GM19468 (cell line): ENCODE data around the gene KNL1.
"Not testable (repeated sequence)": the region's sequence is repeated elsewhere in the genome, so short reads cannot be mapped to it uniquely, and the experiment has no call there.

Experiments used
- ATAC-seq: cut with Tn5 transposase; IDR thresholded peaks from one replicate; pipeline ENCODE4 v1.9.1; 2021; ENCODE audit warnings: mild to moderate bottlenecking, moderate library complexity, moderate number of reproducible peaks; ENCODE audit not compliant: unreplicated experiment; ENCODE audit errors: extremely low read depth

Gene KNL1

DNA sequence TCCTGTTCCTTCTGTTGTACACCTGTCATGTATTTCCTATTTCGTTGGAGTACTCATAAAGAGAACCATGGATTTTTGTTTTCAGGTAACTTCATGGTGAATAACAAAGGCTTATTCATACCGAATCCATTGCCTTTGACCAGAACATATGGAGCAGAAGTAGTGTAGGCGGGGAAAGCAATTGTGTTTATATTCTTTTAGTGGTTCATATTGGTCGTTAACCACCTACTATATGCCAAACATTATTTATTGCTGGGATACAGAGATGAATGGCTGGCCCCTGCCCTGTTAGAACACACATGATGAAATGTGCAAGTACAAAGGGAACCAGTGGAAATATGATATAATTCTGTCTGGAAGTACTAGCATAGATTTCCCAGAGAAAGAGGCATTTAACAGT lies 15.2 kb upstream of the KNL1 start:
- no peak for ATAC-seq

DNA sequence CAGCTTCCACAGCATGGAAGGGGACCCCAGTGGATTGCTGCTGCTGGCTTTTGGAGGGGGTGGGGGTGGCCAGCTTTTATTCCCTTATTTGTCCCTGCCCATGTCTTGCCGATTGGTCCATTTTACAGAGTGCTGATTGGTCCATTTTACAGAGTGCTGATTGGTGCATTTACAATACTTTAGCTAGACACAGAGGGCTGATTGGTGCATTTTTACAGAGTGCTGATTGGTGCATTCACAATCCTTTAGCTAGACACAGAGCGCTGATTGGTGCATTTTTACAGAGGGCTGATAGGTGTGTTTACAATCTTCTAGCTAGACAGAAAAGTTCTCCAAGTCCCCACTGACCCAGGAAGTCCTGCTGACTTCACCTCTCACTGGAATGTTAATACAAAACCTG lies 12.3 kb upstream of the KNL1 start:
- ATAC-seq = not testable (repeated sequence)

DNA sequence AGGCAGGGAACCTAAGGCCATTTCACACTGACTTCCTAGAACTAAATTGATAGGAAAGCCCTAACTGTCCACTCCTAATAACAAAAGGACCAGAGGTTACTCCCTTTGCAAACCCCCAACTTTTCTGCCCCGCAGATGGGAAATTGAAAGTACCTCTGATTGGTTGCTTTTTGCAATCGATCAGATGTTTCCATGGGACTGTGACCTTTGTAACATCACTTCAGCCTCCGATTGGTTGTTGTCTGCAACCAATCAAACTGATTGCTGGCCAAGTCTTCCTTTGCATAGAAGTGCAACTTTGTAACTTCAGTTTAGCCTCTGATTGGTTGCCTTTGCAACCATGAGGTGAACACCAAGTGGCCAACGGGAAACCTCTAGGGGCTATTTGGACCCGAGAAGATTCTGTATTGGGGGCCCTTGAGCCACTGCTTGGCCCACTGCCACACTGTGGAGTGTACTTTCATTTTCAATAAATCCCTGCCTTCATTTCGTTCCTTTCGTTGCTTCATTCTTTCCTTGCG lies 11.3 kb upstream of the KNL1 start:
- ATAC-seq = no peak

DNA sequence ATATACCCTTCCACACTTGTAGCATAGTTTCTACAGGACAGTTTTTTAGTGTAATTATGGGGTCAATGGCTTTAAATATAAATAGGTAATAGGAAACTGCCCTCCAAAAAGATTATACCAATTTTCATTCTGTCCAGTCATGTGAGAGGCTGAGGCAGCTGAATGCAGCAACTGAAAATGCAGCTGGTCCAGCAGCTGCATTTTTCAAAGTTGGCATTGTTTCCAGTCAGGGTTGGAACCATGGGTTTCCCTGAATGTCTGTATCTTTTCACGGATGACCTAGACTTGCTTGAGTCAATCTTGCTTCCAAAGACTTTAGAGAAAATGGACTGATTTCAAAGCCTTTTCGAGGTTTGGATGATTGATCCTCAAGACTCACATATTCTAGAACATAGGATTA lies 9.9 kb upstream of the KNL1 start:
- no peak for ATAC-seq

DNA sequence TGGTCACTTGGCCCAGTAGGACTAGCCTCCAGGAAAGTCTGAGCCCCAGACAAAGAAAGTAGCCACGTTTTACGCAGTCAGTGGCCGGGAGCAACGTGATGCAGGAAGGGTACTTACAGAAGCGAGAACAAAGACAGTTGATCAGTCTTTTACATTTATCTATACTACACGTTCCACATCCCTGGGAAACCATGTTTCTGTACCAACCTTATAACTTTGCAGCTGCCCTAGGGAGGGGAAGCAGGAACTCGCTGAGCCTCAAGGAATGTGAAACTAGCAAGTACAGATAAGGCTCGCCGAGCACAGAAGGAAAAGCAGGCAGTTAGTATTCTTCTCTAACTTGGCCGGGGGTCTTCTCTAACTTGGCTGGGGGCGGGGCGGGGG lies 3.4 kb upstream of the KNL1 start:
- no peak for ATAC-seq

DNA sequence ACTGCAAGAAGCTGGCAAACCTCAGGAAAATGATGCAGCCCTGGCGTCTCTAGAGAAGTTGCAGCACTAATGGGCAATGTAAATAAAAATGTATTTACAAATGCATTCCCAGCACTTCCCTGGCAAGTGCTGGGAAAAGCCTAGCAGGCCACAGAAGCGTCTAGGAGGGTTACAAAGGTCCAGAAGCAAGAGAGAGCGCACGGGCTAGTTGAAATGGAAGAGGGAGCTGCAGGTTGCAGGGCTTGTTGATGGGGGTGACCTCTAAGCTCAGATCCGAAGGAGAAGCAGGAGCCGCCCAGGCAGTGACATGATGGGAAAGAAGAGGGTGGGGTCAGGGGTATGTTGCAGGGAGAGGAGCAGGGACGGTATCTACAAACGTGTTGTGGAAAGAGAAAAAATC lies 2.7 kb upstream of the KNL1 start:
- no peak for ATAC-seq

DNA sequence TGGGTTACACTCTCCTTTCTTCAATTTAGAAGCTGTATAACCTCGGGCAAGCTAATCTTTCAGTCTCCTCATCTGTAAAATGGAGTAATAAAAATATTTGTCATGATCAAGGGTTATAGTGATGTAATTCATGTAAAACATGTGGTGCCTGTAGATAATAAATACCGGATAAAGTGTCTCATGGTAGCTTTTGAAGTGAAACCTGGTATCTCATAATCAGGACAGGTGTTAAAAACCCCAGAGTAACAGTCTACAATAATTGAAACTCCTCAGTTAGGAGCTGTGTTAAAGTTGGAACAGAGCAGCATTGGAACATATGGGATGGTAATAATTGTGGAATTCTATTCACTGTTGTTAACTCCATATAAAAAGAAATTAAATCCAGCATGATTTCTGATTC lies 884 bp upstream of the KNL1 start:
- ATAC-seq = no peak

DNA sequence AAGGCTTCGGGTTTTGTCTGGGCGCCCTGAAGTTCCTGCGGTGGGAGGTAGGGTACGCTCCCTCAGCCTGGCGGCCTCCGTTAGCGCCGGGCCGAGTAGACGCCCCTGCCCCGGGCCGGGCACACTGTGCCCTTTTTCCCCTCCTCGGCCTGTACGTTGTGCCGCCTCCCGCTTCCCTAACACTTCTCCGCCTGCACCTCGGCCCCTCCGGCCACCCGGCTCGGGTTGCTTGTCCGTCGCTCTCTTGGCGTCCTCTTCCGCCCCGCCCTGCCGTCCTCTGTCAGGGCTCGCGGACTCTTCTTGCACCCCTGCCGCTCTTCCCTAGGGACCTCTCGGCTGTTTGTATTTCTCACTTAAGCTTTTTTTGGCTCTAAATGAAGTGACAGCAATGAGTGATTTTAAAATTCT lies 384 bp downstream of the KNL1 start:
- no peak for ATAC-seq

DNA sequence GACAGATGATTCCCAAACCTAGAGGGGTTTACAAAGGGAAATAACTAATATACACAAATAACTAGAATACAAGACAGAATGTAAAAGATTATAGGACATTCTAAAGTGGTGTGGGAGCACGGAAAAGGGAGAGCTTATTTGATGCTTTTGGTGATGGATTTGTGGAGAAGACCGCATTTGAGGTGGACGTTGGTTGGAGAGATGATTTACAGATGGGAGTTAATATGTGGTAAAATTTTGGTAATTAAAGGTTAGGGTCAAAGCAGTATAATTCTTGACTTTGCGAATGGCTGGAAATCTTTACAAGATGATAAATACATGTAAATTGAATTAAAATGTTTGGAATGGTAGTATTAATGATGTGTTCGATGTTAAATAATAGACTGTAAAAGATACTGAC lies 1.2 kb downstream of the KNL1 start:
- no peak for ATAC-seq

DNA sequence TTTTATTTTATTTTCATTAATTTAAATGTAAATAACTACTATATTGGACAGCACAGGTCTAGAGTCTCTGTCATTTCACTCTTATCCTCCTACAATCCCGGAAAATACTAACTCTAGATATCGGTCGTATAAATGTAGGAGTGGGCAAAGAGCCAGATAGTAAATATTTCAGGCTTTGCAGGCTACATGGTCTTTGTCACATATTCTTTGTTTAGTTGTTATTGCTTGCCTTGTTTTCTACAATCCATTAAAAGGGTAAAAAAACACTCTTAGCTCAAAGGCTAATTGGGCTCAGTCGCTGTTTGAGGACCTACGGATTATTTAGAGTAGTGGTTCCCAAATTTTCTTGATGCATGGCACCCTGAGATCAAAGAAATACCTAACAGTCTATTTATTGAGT lies 1.7 kb downstream of the KNL1 start:
- ATAC-seq = no peak

DNA sequence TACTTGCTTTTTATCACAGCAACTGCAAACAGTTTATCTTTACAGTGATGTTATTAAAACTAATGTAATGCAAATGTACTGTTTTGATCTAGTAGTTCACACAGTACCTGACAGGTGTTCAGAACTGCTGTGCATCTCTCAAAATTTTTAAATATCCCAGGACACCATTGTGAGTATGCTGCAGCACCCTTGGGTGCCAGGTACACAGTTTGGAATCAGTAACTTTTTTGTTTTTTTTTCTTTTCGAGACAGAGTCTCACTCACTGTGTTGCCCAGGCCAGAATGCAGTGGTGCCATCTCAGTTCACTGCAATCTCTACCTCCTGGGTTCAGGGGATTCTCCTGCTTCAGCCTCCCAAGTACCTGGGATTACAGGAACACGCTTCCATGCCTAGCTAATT lies 3.0 kb downstream of the KNL1 start:
- ATAC-seq = no peak

DNA sequence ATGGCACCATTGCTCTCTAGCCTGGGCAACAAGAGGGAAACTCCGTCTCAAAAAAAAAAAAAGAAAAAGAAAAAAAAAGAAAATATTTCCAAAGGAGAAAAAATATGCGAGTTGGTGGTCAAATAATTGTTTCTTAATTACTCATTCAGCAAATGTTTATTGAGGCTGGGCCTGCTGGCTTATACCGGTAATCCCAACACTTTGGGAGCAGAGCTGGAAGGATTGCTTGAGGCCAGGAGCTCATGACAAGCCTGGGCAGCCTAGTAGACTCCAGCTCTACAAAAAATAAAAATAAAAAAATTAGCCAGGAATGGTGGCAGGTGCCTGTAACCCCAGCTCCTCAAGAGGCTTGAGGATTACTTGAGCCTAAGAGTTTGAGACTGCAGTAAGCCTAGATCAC lies 4.1 kb downstream of the KNL1 start:
- ATAC-seq = no peak

DNA sequence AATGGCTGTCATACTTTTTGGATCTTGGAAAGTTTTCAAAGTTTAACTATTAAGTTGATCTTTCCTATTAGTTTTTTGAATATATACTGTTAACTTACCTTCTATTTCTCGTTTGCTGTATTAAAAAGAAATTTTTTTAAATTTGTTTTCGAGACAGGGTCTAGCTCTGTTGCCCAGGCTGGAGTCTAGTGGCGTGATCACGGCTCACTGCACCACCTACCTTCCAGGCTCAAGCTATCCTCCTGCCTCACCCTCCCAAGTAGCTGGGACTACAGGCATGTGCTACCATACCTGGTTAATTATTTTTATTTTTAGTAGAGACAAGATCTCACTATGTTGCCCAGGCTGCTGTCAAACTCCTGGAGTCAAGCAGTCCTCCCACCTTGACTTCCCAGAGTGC lies 4.6 kb downstream of the KNL1 start:
- ATAC-seq = no peak

DNA sequence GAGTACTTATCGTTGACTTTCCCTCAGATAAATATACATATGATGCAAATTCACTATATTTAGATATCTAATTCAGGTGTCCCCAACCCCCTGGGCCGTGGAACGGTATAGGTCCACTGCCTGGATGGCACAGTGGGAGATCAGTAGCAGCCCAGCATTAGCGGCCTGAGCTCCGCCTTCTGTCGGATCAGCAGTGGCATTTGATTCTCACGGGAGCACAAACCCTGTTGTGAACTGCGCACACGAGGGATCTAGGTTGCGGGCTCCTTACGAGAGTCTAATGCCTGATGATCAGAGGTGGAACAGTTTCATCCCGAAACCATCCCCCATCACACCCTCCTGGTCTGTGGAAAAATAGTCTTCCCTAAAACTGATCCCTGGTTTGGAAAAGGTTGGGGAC lies 6.9 kb downstream of the KNL1 start:
- no peak for ATAC-seq

DNA sequence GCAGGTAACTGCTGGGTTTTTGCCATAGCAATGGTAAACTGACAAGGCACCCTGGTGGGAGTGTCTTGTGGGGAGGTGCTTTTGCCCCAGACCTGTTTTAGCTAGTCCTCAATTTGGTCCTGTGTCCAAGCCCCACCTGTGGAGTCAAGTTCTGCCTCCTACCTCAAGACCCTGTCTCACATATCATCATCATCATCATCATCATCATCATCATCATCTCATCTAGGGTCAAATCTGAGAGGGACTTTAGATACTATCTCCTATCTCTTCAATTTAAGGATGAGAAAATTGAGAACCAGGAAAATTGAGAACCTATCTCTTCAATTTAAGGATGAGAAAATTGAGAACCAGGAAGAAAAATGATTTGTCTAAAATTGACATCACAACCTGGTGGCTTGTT lies 9.9 kb downstream of the KNL1 start:
- no peak for ATAC-seq

DNA sequence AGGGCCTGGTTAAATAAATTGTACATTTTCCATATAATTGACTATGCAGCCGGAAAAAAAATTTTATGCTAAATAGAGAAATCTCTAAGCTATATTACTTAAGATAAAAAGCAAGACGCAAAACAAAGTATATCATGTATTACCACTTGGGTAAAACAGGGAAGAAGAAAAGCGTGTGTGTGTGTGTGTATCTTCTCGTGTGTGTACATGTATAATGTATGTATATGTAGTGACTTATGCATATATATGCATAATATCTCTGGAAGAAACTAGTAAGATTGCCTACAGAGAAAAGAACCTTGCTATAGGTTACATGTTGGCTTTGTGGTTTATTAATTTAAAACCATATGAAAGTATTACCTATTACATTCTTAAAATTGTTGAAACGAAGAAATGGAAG lies 19.0 kb downstream of the KNL1 start:
- no peak for ATAC-seq

DNA sequence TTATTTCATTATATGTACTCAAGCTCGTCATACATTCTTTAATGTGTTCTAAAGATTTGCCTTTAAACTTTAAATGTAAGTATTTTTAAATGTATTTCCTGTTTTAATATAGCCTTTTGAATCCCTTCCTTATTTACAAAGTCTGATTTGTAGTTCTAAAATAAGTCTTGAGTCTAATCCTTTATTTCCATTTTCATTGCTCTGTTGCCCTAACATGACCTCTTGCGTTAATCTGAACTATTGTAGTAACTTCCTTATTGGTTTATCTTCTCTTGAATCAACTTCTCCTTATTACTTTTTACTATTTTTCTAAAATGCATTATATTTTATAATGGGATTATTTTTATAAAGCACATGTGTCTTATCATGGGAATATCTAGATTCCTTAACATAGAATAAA lies 24.0 kb downstream of the KNL1 start:
- ATAC-seq = no peak

DNA sequence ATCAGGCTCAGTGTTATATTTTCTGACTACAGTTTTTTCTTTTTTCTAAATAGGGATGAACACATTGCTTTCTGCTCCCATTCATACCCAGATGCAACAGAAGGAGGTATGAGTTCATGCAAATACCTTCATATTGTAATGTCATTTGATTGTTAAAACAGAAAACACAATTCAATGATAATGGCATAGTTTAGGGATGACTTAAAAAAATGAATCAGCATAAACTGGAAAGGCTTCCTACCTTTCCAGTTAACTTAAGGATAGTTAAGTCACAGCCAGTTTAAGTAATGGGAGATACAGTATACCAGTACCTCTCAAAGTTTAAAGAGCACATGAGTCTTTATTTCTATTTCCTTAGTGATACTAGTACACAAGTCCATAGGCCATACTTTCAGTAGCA lies 24.9 kb downstream of the KNL1 start:
- no peak for ATAC-seq

DNA sequence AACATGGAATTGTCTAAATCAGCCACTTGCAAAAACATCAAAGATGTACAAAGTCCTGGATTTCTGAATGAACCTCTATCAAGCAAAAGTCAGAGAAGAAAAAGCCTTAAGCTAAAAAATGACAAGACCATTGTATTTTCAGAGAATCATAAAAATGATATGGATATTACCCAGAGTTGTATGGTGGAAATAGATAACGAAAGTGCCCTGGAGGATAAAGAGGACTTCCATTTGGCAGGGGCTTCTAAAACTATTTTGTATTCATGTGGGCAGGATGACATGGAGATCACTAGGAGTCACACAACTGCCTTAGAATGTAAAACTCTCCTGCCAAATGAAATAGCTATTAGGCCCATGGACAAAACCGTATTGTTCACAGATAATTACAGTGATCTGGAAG lies 29.3 kb downstream of the KNL1 start:
- no peak for ATAC-seq

DNA sequence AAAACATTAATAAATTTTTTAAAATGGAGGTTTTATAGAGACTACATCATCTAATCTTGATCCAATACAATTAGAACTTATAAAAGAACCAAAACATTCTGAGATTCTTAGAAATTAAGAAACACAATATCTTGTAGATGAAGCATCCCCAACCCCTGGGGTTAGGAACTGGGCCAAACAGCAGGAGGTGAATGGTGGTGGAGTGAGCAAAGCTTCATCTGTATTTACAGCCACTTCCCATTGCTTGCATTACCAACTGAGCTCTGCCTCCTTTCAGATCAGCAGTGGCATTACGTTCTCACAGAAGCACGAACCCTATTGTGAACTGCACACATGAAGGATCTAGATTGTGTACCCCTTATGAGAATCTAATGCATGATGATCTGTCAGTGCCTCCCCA lies 36.3 kb downstream of the KNL1 start:
- ATAC-seq = no peak

DNA sequence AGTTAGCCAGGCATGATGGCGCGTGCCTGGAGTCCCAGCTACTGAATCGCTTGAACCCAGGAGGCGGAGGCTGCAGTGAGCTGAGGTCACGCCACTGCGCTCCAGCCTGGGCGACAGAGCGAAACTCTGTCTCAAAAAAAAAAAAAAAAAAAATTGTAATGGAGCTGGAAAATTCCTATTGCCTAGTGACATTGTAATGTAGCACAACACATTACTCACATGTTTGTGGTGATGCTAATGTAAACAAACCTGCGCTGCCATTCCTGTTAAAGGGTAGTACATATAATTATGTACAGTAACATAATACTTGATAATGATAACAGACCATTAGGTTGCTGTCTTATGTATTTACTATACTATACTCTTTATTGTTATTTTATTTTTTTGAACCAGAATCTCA lies 39.1 kb downstream of the KNL1 start:
- ATAC-seq = no peak

DNA sequence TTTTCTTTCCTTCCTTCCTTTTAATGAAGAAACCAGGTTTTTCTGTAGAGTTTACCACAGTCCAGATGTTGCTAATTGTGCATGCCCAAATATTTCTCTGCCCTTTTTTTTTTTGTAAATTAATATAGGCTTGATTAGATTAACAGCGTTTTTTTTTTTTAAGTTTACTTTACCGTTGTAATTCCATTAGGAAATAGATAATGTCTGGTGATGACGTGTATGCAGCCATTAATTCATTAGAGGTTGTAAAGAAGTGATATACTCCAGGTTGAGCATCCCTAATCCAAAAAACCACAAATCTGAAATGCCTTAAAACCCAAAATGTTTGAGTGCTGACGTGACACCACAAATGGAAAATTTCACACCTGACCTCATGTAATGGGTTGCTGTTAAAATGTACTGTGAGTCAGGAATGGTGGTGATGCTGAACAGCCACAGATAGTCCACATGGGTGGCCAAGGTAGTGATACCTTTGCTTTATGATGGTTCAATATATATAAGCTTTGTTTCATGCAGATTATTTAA lies 43.2 kb downstream of the KNL1 start:
- ATAC-seq = no peak

DNA sequence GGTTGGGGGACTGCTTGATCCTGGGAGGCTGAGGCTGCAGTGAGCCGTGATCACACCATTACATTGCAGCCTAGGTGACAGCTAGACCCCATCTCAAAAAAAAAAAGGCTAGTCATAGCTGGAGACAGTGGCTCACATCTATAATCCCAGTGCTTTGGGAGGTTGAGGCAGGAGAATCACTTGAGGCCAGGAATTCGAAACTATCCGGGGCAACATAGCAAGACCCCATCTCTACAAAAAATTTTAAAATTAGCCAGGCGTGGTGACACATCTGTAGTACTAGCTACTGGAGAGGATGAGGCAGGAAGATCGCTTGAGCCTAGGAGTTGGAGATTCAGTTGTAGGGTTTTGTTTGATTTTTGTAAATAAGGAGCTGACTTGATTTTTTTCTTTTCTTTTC lies 45.6 kb downstream of the KNL1 start:
- ATAC-seq = no peak
